HEK293 (cell line): ENCODE results near the gene ACTR1A.
A peak's percentile ranks its signal among the peaks of the same experiment; 100 is the strongest.

Experiments
- EGR2 ChIP-seq: fragments of 450-650 bp; formaldehyde crosslinking; IDR thresholded peaks from 2 replicates; pipeline ENCODE4 v1.5.1; 2016; ENCODE audit warnings: low read depth, missing biosample characterization, missing genetic modification characterization
- KLF1 ChIP-seq: fragments of 450-650 bp; formaldehyde crosslinking; IDR thresholded peaks from 2 replicates; pipeline ENCODE4 v1.5.1; 2016; ENCODE audit warnings: missing biosample characterization, missing genetic modification characterization
- RBAK ChIP-seq: fragments of 450-650 bp; formaldehyde crosslinking; IDR thresholded peaks from 2 replicates; pipeline ENCODE4 v1.5.1; 2016; ENCODE audit warnings: missing biosample characterization, missing genetic modification characterization
- SETDB1 ChIP-seq: IDR thresholded peaks from one replicate; pipeline ENCODE4 v1.6.1; 2017; ENCODE audit warnings: mild to moderate bottlenecking, low read length, moderate library complexity, mixed read lengths; ENCODE audit not compliant: insufficient read length
- SP7 ChIP-seq: fragments of 450-650 bp; formaldehyde crosslinking; IDR thresholded peaks from 2 replicates; pipeline ENCODE4 v1.5.1; 2016; ENCODE audit warnings: missing biosample characterization, missing genetic modification characterization
- YY1 ChIP-seq: fragments of 450-650 bp; formaldehyde crosslinking; IDR thresholded peaks from 2 replicates; pipeline ENCODE4 v1.5.1; 2018; ENCODE audit warnings: missing biosample characterization, missing genetic modification characterization
- ZBTB48 ChIP-seq: fragments of 450-650 bp; formaldehyde crosslinking; IDR thresholded peaks from 2 replicates; pipeline ENCODE4 v1.5.1; 2016; ENCODE audit warnings: missing biosample characterization, missing genetic modification characterization
- ZBTB6 ChIP-seq: fragments of 450-650 bp; formaldehyde crosslinking; IDR thresholded peaks from 2 replicates; pipeline ENCODE4 v1.5.1; 2017; ENCODE audit warnings: missing biosample characterization, missing genetic modification characterization
- ZBTB8A ChIP-seq: fragments of 450-650 bp; formaldehyde crosslinking; IDR thresholded peaks from 2 replicates; pipeline ENCODE4 v1.5.1; 2016; ENCODE audit warnings: missing biosample characterization, missing genetic modification characterization
- ZFP41 ChIP-seq: fragments of 450-650 bp; formaldehyde crosslinking; IDR thresholded peaks from 2 replicates; pipeline ENCODE4 v1.5.1; 2016; ENCODE audit warnings: missing biosample characterization, missing genetic modification characterization, borderline replicate concordance
- ZNF121 ChIP-seq: fragments of 450-650 bp; formaldehyde crosslinking; IDR thresholded peaks from 2 replicates; pipeline ENCODE4 v1.5.1; 2016; ENCODE audit warnings: missing biosample characterization, missing genetic modification characterization
- ZNF138 ChIP-seq: fragments of 450-650 bp; formaldehyde crosslinking; IDR thresholded peaks from 2 replicates; pipeline ENCODE4 v1.5.1; 2016; ENCODE audit warnings: missing biosample characterization, missing genetic modification characterization, borderline replicate concordance
- ZNF157 ChIP-seq: fragments of 450-650 bp; formaldehyde crosslinking; IDR thresholded peaks from 2 replicates; pipeline ENCODE4 v1.5.1; 2016; ENCODE audit warnings: missing biosample characterization, missing genetic modification characterization
- ZNF211 ChIP-seq: fragments of 450-650 bp; formaldehyde crosslinking; IDR thresholded peaks from 2 replicates; pipeline ENCODE4 v1.5.1; 2016; ENCODE audit warnings: low read depth, missing biosample characterization, missing genetic modification characterization
- ZNF24 ChIP-seq: fragments of 450-650 bp; formaldehyde crosslinking; IDR thresholded peaks from 2 replicates; pipeline ENCODE4 v1.5.1; 2016; ENCODE audit warnings: missing biosample characterization, missing genetic modification characterization
- ZNF266 ChIP-seq: fragments of 450-650 bp; formaldehyde crosslinking; IDR thresholded peaks from 2 replicates; pipeline ENCODE4 v1.5.1; 2016; ENCODE audit warnings: missing biosample characterization, missing genetic modification characterization, low read depth
- ZNF324 ChIP-seq: fragments of 450-650 bp; formaldehyde crosslinking; IDR thresholded peaks from 2 replicates; pipeline ENCODE4 v1.5.1; 2016; ENCODE audit warnings: missing biosample characterization, missing genetic modification characterization
- ZNF341 ChIP-seq: fragments of 450-650 bp; formaldehyde crosslinking; IDR thresholded peaks from 2 replicates; pipeline ENCODE4; 2016; ENCODE audit warnings: low read depth, missing biosample characterization, missing genetic modification characterization
- ZNF423 ChIP-seq: fragments of 450-650 bp; formaldehyde crosslinking; IDR thresholded peaks from 2 replicates; pipeline ENCODE4 v1.5.1; 2016; ENCODE audit warnings: missing biosample characterization, missing genetic modification characterization
- ZNF426 ChIP-seq: fragments of 450-650 bp; formaldehyde crosslinking; IDR thresholded peaks from 2 replicates; pipeline ENCODE4 v1.5.1; 2017; ENCODE audit warnings: missing biosample characterization, missing genetic modification characterization, mild to moderate bottlenecking, inconsistent platforms, moderate library complexity
- ZNF473 ChIP-seq: fragments of 450-650 bp; formaldehyde crosslinking; IDR thresholded peaks from 2 replicates; pipeline ENCODE4 v1.5.1; 2017; ENCODE audit warnings: missing biosample characterization, missing genetic modification characterization
- ZNF510 ChIP-seq: fragments of 450-650 bp; formaldehyde crosslinking; IDR thresholded peaks from 2 replicates; pipeline ENCODE4 v1.5.1; 2018; ENCODE audit warnings: mild to moderate bottlenecking, missing genetic modification characterization, missing biosample characterization; ENCODE audit not compliant: insufficient replicate concordance
- ZNF514 ChIP-seq: fragments of 450-650 bp; formaldehyde crosslinking; IDR thresholded peaks from 2 replicates; pipeline ENCODE4 v1.5.1; 2016; ENCODE audit warnings: missing biosample characterization, missing genetic modification characterization
- ZNF530 ChIP-seq: fragments of 450-650 bp; formaldehyde crosslinking; IDR thresholded peaks from 2 replicates; pipeline ENCODE4 v1.5.1; 2016; ENCODE audit warnings: low read depth, missing biosample characterization, missing genetic modification characterization
- ZNF548 ChIP-seq: fragments of 450-650 bp; formaldehyde crosslinking; IDR thresholded peaks from 2 replicates; pipeline ENCODE4 v1.5.1; 2016; ENCODE audit warnings: missing biosample characterization, missing genetic modification characterization
- ZNF596 ChIP-seq: fragments of 450-650 bp; IDR thresholded peaks from 2 replicates; pipeline ENCODE4 v1.5.0; 2018; ENCODE audit warnings: missing biosample characterization, mild to moderate bottlenecking, missing genetic modification characterization, moderate library complexity
- ZNF624 ChIP-seq: fragments of 450-650 bp; formaldehyde crosslinking; IDR thresholded peaks from 2 replicates; pipeline ENCODE4 v1.5.1; 2017; ENCODE audit warnings: missing biosample characterization, missing genetic modification characterization
- ZNF658 ChIP-seq: fragments of 450-650 bp; formaldehyde crosslinking; IDR thresholded peaks from 2 replicates; pipeline ENCODE4; 2016; ENCODE audit warnings: missing biosample characterization, missing genetic modification characterization
- ZNF792 ChIP-seq: fragments of 450-650 bp; formaldehyde crosslinking; IDR thresholded peaks from 2 replicates; pipeline ENCODE4 v1.5.1; 2016; ENCODE audit warnings: missing biosample characterization, missing genetic modification characterization
- ZNF837 ChIP-seq: fragments of 450-650 bp; formaldehyde crosslinking; IDR thresholded peaks from 2 replicates; pipeline ENCODE4 v1.5.1; 2016; ENCODE audit warnings: missing biosample characterization, missing genetic modification characterization
- ZSCAN23 ChIP-seq: fragments of 450-650 bp; formaldehyde crosslinking; IDR thresholded peaks from 2 replicates; pipeline ENCODE4 v1.5.1; 2016; ENCODE audit warnings: missing biosample characterization, missing genetic modification characterization
- TF ChIP-seq, protein P1 (sequence below): sonication (generic); formaldehyde crosslinking; IDR thresholded peaks from 2 replicates; pipeline ENCODE4 v1.8.1; 2022; ENCODE audit warnings: mild to moderate bottlenecking, moderate library complexity, missing genetic modification reagents
- TF ChIP-seq, protein P2 (sequence below): fragments of 450-650 bp; formaldehyde crosslinking; IDR thresholded peaks from 2 replicates; pipeline ENCODE4 v1.5.1; 2016; ENCODE audit warnings: missing biosample characterization, missing genetic modification characterization
- TF ChIP-seq, protein P3 (sequence below): fragments of 450-650 bp; formaldehyde crosslinking; IDR thresholded peaks from 2 replicates; pipeline ENCODE4 v1.5.1; 2016; ENCODE audit warnings: missing biosample characterization, missing genetic modification characterization
- TF ChIP-seq, protein P4 (sequence below): fragments of 450-650 bp; formaldehyde crosslinking; IDR thresholded peaks from 2 replicates; pipeline ENCODE4 v1.5.1; 2016; ENCODE audit warnings: missing biosample characterization, missing genetic modification characterization, low read depth
- TF ChIP-seq, protein P5 (sequence below): fragments of 450-650 bp; formaldehyde crosslinking; optimal IDR thresholded peaks from 2 replicates; pipeline ENCODE3; 2016; ENCODE audit warnings: missing biosample characterization, mild to moderate bottlenecking, missing genetic modification characterization

The ACTR1A gene

DNA sequence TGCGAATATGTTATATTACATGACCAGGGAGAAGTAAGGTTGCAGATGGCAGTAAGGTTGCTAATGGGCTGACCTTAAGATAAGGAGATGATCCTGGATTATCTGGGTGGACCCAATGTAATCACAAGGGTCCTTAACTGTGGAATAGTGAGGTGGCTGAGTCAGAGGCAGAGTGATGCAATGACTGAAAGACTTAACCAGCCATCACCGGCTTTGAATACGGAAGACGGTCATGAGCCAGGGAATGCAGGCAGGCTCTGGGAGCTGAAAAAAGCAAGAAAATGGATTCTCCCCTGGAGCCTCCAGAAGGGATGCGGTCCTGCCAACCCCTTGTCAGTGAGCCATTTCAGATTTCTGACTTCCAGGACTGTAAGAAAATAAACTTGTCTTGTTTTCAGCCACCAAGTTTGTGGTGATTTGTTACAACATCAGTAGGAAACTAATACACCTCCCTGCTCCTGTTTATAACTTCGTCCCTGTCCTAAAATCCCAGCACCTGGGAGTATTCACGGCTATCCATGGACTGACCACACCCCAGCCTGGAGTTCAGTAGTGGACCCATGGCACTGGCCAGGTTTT, 46.5 kb downstream of the ACTR1A start (continued):
- TF ChIP-seq, protein P1, sequence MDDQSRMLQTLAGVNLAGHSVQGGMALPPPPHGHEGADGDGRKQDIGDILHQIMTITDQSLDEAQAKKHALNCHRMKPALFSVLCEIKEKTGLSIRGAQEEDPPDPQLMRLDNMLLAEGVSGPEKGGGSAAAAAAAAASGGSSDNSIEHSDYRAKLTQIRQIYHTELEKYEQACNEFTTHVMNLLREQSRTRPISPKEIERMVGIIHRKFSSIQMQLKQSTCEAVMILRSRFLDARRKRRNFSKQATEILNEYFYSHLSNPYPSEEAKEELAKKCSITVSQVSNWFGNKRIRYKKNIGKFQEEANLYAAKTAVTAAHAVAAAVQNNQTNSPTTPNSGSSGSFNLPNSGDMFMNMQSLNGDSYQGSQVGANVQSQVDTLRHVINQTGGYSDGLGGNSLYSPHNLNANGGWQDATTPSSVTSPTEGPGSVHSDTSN = no peak
- no peak for TF ChIP-seq EGR2 (tag by site-specific recombination)
- no peak for TF ChIP-seq ZNF341 (tag by site-specific recombination)
- TF ChIP-seq ZNF24 (tag by site-specific recombination) = peak; percentile 90
- TF ChIP-seq ZBTB8A (tag by site-specific recombination) = no peak
- no peak for TF ChIP-seq ZNF157 (tag by site-specific recombination)
- TF ChIP-seq ZNF121 (tag by site-specific recombination) = no peak
- TF ChIP-seq ZNF510 = no peak
- no peak for TF ChIP-seq ZBTB48 (tag by site-specific recombination)
- TF ChIP-seq, protein P2, sequence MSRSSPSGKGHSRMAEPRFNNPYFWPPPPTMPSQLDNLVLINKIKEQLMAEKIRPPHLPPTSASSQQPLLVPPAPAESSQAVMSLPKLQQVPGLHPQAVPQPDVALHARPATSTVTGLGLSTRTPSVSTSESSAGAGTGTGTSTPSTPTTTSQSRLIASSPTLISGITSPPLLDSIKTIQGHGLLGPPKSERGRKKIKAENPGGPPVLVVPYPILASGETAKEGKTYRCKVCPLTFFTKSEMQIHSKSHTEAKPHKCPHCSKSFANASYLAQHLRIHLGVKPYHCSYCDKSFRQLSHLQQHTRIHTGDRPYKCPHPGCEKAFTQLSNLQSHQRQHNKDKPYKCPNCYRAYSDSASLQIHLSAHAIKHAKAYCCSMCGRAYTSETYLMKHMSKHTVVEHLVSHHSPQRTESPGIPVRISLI (tag by site-specific recombination) = no peak
- TF ChIP-seq ZNF211 (tag by site-specific recombination) = no peak
- TF ChIP-seq ZNF324 (tag by site-specific recombination) = peak; percentile 30; the same call in 1 of the 2 replicates
- TF ChIP-seq ZNF548 = no peak
- no peak for TF ChIP-seq ZNF266 (tag by site-specific recombination)
- TF ChIP-seq SP7 = peak; percentile 91
- TF ChIP-seq ZNF514 = no peak
- peak; percentile 70 for TF ChIP-seq KLF1
- TF ChIP-seq, protein P3, sequence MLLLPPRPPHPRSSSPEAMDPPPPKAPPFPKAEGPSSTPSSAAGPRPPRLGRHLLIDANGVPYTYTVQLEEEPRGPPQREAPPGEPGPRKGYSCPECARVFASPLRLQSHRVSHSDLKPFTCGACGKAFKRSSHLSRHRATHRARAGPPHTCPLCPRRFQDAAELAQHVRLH (tag by site-specific recombination) = no peak
- TF ChIP-seq ZNF624 (tag by site-specific recombination) = no peak
- no peak for TF ChIP-seq ZNF423 (tag by site-specific recombination)
- no peak for TF ChIP-seq ZNF658 (tag by site-specific recombination)
- no peak for TF ChIP-seq ZFP41 (tag by site-specific recombination)
- TF ChIP-seq ZSCAN23 (tag by site-specific recombination) = no peak; the same call in 1 of the 2 replicates
- TF ChIP-seq ZNF792 (tag by site-specific recombination) = no peak
- TF ChIP-seq, protein P4, sequence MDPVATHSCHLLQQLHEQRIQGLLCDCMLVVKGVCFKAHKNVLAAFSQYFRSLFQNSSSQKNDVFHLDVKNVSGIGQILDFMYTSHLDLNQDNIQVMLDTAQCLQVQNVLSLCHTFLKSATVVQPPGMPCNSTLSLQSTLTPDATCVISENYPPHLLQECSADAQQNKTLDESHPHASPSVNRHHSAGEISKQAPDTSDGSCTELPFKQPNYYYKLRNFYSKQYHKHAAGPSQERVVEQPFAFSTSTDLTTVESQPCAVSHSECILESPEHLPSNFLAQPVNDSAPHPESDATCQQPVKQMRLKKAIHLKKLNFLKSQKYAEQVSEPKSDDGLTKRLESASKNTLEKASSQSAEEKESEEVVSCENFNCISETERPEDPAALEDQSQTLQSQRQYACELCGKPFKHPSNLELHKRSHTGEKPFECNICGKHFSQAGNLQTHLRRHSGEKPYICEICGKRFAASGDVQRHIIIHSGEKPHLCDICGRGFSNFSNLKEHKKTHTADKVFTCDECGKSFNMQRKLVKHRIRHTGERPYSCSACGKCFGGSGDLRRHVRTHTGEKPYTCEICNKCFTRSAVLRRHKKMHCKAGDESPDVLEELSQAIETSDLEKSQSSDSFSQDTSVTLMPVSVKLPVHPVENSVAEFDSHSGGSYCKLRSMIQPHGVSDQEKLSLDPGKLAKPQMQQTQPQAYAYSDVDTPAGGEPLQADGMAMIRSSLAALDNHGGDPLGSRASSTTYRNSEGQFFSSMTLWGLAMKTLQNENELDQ (tag by site-specific recombination) = no peak
- no peak for TF ChIP-seq YY1 (tag by site-specific recombination)
- TF ChIP-seq ZNF138 = no peak
- no peak for TF ChIP-seq ZNF596 (tag by site-specific recombination)
- no peak for TF ChIP-seq RBAK (tag by site-specific recombination)
- no peak for TF ChIP-seq ZNF426 (tag by site-specific recombination)
- TF ChIP-seq ZNF473 (tag by site-specific recombination) = no peak
- TF ChIP-seq ZNF530 (tag by site-specific recombination) = no peak
- TF ChIP-seq ZNF837 (tag by site-specific recombination) = no peak
- no peak for TF ChIP-seq ZBTB6
- TF ChIP-seq, protein P5, sequence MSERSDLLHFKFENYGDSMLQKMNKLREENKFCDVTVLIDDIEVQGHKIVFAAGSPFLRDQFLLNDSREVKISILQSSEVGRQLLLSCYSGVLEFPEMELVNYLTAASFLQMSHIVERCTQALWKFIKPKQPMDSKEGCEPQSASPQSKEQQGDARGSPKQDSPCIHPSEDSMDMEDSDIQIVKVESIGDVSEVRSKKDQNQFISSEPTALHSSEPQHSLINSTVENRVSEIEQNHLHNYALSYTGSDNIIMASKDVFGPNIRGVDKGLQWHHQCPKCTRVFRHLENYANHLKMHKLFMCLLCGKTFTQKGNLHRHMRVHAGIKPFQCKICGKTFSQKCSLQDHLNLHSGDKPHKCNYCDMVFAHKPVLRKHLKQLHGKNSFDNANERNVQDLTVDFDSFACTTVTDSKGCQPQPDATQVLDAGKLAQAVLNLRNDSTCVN = no peak
- no peak for TF ChIP-seq SETDB1
